ENCODE results near the gene CAMTA1. TPM values are rescaled to one million over a fixed set of nuclear protein-coding genes. Genes with fewer than 3 reads are reported as not detected.

CAMTA1 gene
- total RNA-seq, 1 donor from 2014 or later: 81.6 TPM

DNA sequence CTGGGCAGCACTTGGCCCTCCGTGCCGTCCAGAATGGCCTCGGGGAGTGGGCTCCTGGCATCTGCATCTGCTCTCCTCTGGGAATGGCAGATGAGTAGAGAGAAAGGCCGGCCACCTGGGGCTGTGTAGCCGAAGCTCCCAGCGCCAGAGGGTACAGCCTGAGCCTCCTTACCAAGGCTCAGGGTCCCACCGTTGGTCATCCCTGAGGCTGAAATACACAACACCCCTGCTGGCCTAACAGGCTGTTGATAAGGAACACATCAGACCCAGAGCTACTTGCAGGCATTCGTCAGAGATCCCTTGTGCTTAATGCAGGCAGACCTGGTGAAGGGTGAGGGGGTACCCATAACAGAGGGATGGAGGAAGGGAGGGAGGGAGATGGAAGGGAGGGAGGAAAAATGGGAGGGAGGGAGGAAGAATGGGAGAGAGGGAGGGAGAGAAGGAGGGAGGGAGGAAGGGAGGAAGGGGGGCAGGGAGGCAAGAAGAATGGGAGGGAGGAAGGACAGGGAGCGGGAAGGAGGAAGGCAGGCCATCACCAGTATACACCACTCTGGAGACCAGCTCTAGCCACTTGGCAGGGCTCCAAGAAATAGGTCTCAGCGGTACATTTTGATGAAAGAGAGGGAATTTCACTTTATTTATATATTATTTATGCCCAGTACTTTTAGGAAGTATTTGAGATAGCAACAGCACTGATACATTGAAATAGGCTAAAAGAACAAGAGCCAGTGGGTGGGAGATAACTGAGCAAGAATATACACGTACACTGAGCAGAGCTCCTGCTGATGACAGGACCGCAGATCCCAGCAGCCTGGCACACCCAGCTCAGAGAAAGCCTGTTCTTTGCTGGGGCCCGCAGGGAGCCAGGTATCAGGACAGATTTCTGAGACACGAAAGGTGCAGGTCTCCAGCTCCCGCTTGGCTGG lies 670.8 kb downstream of the CAMTA1 start:
- Mint-ChIP-seq H3K27me3 (ENCODE audit: unreplicated experiment) (no peaks in the 10 kb centered on the region), H3K9me3 (ENCODE audit: unreplicated experiment) (no peaks in the 10 kb centered on the region), H3K4me3 (ENCODE audit: unreplicated experiment) (no peak overlapping the region), H3K4me1 (ENCODE audit: unreplicated experiment) (peaks cover 32% of the 10 kb centered on the region), H3K27ac (ENCODE audit: unreplicated experiment) (no peak overlapping the region), H3K36me3 (ENCODE audit: unreplicated experiment) (no peaks in the 10 kb centered on the region)
- TF ChIP-seq CTCF (IDR thresholded peaks at IDR 0.05): no peak
- DNase-seq (ENCODE audit: extremely low spot score, unreplicated experiment): no peak

- no peaks in the 10 kb centered on the region for H3K27me3 Mint-ChIP-seq (ENCODE audit: unreplicated experiment)
- TF ChIP-seq CTCF (IDR thresholded peaks at IDR 0.05): no peak
- no peak for DNase-seq (ENCODE audit: extremely low spot score, unreplicated experiment)
- H3K27ac Mint-ChIP-seq (ENCODE audit: unreplicated experiment): no peak overlapping the region
- no peaks in the 10 kb centered on the region for H3K36me3 Mint-ChIP-seq (ENCODE audit: unreplicated experiment)
- no peak overlapping the region for H3K4me3 Mint-ChIP-seq (ENCODE audit: unreplicated experiment)
- H3K9me3 Mint-ChIP-seq (ENCODE audit: unreplicated experiment): no peaks in the 10 kb centered on the region
- H3K4me1 Mint-ChIP-seq (ENCODE audit: unreplicated experiment): peaks cover 32% of the 10 kb centered on the region
These were observed 671.4 kb downstream of the CAMTA1 start for GRCh38 chr1:7456722-7457082.

- Mint-ChIP-seq H3K4me1 (ENCODE audit: unreplicated experiment) (peaks cover 30% of the 10 kb centered on the region), H3K27ac (ENCODE audit: unreplicated experiment) (no peak overlapping the region), H3K9me3 (ENCODE audit: unreplicated experiment) (no peaks in the 10 kb centered on the region), H3K27me3 (ENCODE audit: unreplicated experiment) (no peaks in the 10 kb centered on the region), H3K4me3 (ENCODE audit: unreplicated experiment) (no peak overlapping the region), H3K36me3 (ENCODE audit: unreplicated experiment) (no peaks in the 10 kb centered on the region)
- no peak for DNase-seq (ENCODE audit: extremely low spot score, unreplicated experiment)
- no peak for TF ChIP-seq CTCF (IDR thresholded peaks at IDR 0.05)
These were observed 672.6 kb downstream of the CAMTA1 start for GRCh38 chr1:7457811-7458210.

DNA sequence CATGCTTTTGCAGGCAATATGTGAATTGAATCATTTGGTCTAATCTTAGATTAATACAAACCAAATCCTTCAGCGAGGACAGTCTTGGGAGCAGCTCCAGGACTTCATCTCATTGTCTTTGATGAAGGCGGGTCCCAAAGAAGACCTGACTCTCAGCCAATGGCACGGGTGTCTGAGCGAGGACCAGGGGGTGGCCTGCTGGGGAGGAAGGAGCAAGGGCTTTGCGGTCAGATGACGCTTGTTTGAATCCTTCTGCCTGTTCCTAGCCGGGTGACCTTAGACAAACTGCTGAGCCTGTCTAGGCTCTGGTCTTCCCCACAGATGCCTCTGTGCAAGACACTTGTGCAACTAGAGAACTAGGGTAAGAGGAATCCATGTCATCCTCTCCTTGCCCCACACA lies 673.7 kb downstream of the CAMTA1 start:
- no peaks in the 10 kb centered on the region for H3K27me3 Mint-ChIP-seq (ENCODE audit: unreplicated experiment)
- no peak overlapping the region for H3K4me3 Mint-ChIP-seq (ENCODE audit: unreplicated experiment)
- DNase-seq (ENCODE audit: extremely low spot score, unreplicated experiment): no peak
- H3K36me3 Mint-ChIP-seq (ENCODE audit: unreplicated experiment): no peaks in the 10 kb centered on the region
- no peaks in the 10 kb centered on the region for H3K9me3 Mint-ChIP-seq (ENCODE audit: unreplicated experiment)
- H3K27ac Mint-ChIP-seq (ENCODE audit: unreplicated experiment): no peak overlapping the region
- peaks cover 32% of the 10 kb centered on the region for H3K4me1 Mint-ChIP-seq (ENCODE audit: unreplicated experiment)
- no peak for TF ChIP-seq CTCF (IDR thresholded peaks at IDR 0.05)

DNA sequence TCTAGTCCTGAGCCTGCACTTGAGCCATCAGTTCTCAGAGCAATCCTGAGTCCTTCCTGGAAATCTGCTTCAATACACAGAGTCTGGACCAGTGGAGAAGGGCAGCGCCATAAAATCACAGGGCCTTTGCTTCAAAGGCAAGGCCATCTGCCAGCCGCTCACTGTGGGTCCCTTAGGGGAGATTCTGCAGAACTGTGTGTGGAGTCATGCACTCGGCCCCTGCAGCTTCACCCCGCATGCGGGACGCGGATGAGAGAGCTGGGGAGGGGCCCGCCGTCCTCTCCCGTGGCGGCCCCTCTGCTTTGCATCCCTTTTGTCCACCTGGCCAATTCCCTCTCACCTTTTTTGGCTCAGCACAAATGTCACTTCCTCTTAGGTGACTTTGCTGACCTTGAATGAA lies 674.7 kb downstream of the CAMTA1 start:
- Mint-ChIP-seq H3K27me3 (ENCODE audit: unreplicated experiment) (no peaks in the 10 kb centered on the region), H3K9me3 (ENCODE audit: unreplicated experiment) (no peaks in the 10 kb centered on the region), H3K27ac (ENCODE audit: unreplicated experiment) (no peak overlapping the region), H3K4me1 (ENCODE audit: unreplicated experiment) (peaks cover 24% of the 10 kb centered on the region), H3K4me3 (ENCODE audit: unreplicated experiment) (no peak overlapping the region), H3K36me3 (ENCODE audit: unreplicated experiment) (no peaks in the 10 kb centered on the region)
- no peak for TF ChIP-seq CTCF (IDR thresholded peaks at IDR 0.05)
- DNase-seq (ENCODE audit: extremely low spot score, unreplicated experiment): no peak
